SK-N-SH treated with all-trans-retinoic acid at 6 μM for 48 hours (cell line): ENCODE results near the gene GNG2.

Source experiments
- ATAC-seq: fragments of 200-7000 bp; cut with Tn5 transposase; 3 replicates; pipeline ENCODE4 v1.9.1; 2020; ENCODE audit warnings: mild to moderate bottlenecking, moderate library complexity
- ARNTL ChIP-seq: fragments of 450-650 bp; formaldehyde crosslinking; IDR thresholded peaks from 2 replicates; pipeline ENCODE4 v1.5.0; 2020; ENCODE audit warnings: low read depth, mild to moderate bottlenecking, moderate library complexity, borderline replicate concordance
- CSDC2 ChIP-seq: fragments of 250-450 bp; sonication (Bioruptor Pico); IDR thresholded peaks from 2 replicates; pipeline ENCODE4 v1.5.0; 2020; ENCODE audit warnings: mild to moderate bottlenecking, moderate library complexity
- ESRRG ChIP-seq: fragments of 250-450 bp; sonication (Bioruptor Pico); IDR thresholded peaks from 2 replicates; pipeline ENCODE4 v1.6.1; 2021; ENCODE audit warnings: mild to moderate bottlenecking
- ISL1 ChIP-seq: fragments of 250-450 bp; sonication (Bioruptor Pico); IDR thresholded peaks from 2 replicates; pipeline ENCODE4 v2.1.2; 2022; ENCODE audit warnings: mild to moderate bottlenecking, moderate library complexity
- PPARA ChIP-seq: fragments of 250-450 bp; sonication (Bioruptor Pico); IDR thresholded peaks from 2 replicates; pipeline ENCODE4 v1.5.0; 2020; ENCODE audit warnings: mild to moderate bottlenecking, borderline replicate concordance
- SNAI2 ChIP-seq: fragments of 250-450 bp; sonication (Bioruptor Pico); IDR thresholded peaks from 2 replicates; pipeline ENCODE4 v1.5.0; 2020; ENCODE audit warnings: mild to moderate bottlenecking, moderate library complexity
- TCF4 ChIP-seq: fragments of 250-450 bp; sonication (Bioruptor Pico); IDR thresholded peaks from 2 replicates; pipeline ENCODE4 v1.8.0; 2021; ENCODE audit warnings: mild to moderate bottlenecking, moderate library complexity, borderline replicate concordance
- TOX ChIP-seq: fragments of 250-450 bp; sonication (Bioruptor Pico); IDR thresholded peaks from 2 replicates; pipeline ENCODE4 v1.8.0; 2021; ENCODE audit warnings: mild to moderate bottlenecking, moderate library complexity, borderline replicate concordance
- ZC3H10 ChIP-seq: fragments of 250-450 bp; sonication (Bioruptor Pico); IDR thresholded peaks from 2 replicates; pipeline ENCODE4 v1.5.1; 2021; ENCODE audit warnings: mild to moderate bottlenecking, moderate library complexity
- ZFP30 ChIP-seq: fragments of 450-650 bp; formaldehyde crosslinking; IDR thresholded peaks from 2 replicates; pipeline ENCODE4 v1.5.0; 2022; ENCODE audit warnings: mild to moderate bottlenecking, moderate library complexity
- ZNF565 ChIP-seq: fragments of 450-650 bp; formaldehyde crosslinking; conservative IDR thresholded peaks from 2 replicates; pipeline ENCODE4 v1.5.0; 2020; ENCODE audit warnings: low read depth, mild to moderate bottlenecking, moderate library complexity
- ZNF70 ChIP-seq: fragments of 450-650 bp; formaldehyde crosslinking; IDR thresholded peaks from 2 replicates; pipeline ENCODE4 v1.5.0; 2020; ENCODE audit warnings: mild to moderate bottlenecking, moderate library complexity
- ZNF8 ChIP-seq: fragments of 450-650 bp; formaldehyde crosslinking; IDR thresholded peaks from 2 replicates; pipeline ENCODE4 v1.5.0; 2020; ENCODE audit warnings: mild to moderate bottlenecking, moderate library complexity
- TF ChIP-seq, protein P1 (sequence below): fragments of 250-450 bp; sonication (Bioruptor Pico); IDR thresholded peaks from 2 replicates; pipeline ENCODE4 v1.5.1; 2021; ENCODE audit warnings: mild to moderate bottlenecking, moderate library complexity
- TF ChIP-seq, protein P2 (sequence below): fragments of 250-450 bp; sonication (Bioruptor Pico); IDR thresholded peaks from 2 replicates; pipeline ENCODE4 v1.8.0; 2021; ENCODE audit warnings: low read depth, mild to moderate bottlenecking, moderate library complexity, borderline replicate concordance
- TF ChIP-seq, protein P3 (sequence below): fragments of 250-450 bp; sonication (Bioruptor Pico); IDR thresholded peaks from 2 replicates; pipeline ENCODE4 v1.8.0; 2020; ENCODE audit warnings: mild to moderate bottlenecking, moderate library complexity, borderline replicate concordance
- TF ChIP-seq, protein P4 (sequence below): fragments of 250-450 bp; sonication (Bioruptor Pico); IDR thresholded peaks from 2 replicates; pipeline ENCODE4 v1.5.0; 2020; ENCODE audit warnings: mild to moderate bottlenecking, moderate library complexity
- TF ChIP-seq, protein P5 (sequence below): fragments of 250-450 bp; sonication (Bioruptor Pico); IDR thresholded peaks from 2 replicates; pipeline ENCODE4 v1.5.1; 2020; ENCODE audit warnings: low read depth, mild to moderate bottlenecking, moderate library complexity

The GNG2 gene

DNA sequence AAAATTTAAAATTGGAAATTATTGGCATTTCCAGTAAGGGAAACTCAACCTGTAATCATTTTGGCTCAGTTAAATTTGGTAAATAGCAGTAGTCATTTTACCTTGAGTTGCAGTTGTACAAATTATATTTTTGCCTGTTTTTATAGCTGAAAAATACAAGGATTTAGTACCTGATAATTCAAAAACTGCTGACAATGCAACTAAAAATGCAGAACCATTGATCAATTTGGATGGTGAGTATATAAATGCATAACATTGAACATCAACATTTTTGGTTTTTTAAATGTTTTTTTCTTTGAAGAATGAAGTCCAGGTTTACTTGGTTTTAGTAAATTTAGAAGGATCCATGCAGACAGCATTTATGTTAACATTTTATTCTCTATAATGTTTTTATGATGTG, 137.9 kb downstream of the GNG2 start:
- TF ChIP-seq ZNF70 (CRISPR knock-in tag), result no peak
- TF ChIP-seq ZNF8 (CRISPR knock-in tag), result no peak
- no peak for TF ChIP-seq ZNF565 (CRISPR knock-in tag)
- no peak for TF ChIP-seq ARNTL (CRISPR knock-in tag)
- TF ChIP-seq ZC3H10 (CRISPR knock-in tag), result no peak
- TF ChIP-seq TOX, result no peak

DNA sequence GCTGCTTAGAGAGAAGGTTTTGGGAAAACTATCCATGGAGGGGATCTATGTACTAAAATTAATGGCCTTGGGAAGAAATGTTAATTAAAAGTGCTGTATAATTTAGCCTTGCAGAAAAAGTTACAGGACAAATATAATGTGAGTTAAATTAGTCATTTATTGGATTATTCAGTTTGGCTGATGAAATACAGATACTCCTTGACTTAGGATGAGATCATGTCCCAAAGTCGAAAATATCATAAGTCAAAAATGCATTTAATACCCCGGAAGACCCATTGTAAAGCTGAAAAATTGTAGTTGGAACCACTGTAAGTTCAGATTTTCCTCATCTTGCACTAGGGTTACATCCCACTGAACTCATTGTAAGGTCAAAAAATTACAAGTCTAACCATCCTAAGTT, 138.7 kb downstream of the GNG2 start:
- ATAC-seq, result peak; percentile 47; the same call in 2 of the 3 replicates
- TF ChIP-seq, protein P1, sequence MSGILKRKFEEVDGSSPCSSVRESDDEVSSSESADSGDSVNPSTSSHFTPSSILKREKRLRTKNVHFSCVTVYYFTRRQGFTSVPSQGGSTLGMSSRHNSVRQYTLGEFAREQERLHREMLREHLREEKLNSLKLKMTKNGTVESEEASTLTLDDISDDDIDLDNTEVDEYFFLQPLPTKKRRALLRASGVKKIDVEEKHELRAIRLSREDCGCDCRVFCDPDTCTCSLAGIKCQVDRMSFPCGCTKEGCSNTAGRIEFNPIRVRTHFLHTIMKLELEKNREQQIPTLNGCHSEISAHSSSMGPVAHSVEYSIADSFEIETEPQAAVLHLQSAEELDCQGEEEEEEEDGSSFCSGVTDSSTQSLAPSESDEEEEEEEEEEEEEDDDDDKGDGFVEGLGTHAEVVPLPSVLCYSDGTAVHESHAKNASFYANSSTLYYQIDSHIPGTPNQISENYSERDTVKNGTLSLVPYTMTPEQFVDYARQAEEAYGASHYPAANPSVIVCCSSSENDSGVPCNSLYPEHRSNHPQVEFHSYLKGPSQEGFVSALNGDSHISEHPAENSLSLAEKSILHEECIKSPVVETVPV (CRISPR knock-in tag), result no peak
- TF ChIP-seq ZNF70 (CRISPR knock-in tag) (no peak), ZC3H10 (CRISPR knock-in tag) (0 out of 2 replicates have a peak, but pooled peaks have one; percentile 58), CSDC2 (CRISPR knock-in tag) (no peak), TCF4 (CRISPR knock-in tag) (no peak), PPARA (no peak), ZNF8 (CRISPR knock-in tag) (no peak), ESRRG (CRISPR knock-in tag) (no peak), ZFP30 (no peak), SNAI2 (CRISPR knock-in tag) (no peak), ISL1 (CRISPR knock-in tag) (peak; percentile 78)
- TF ChIP-seq, protein P2, sequence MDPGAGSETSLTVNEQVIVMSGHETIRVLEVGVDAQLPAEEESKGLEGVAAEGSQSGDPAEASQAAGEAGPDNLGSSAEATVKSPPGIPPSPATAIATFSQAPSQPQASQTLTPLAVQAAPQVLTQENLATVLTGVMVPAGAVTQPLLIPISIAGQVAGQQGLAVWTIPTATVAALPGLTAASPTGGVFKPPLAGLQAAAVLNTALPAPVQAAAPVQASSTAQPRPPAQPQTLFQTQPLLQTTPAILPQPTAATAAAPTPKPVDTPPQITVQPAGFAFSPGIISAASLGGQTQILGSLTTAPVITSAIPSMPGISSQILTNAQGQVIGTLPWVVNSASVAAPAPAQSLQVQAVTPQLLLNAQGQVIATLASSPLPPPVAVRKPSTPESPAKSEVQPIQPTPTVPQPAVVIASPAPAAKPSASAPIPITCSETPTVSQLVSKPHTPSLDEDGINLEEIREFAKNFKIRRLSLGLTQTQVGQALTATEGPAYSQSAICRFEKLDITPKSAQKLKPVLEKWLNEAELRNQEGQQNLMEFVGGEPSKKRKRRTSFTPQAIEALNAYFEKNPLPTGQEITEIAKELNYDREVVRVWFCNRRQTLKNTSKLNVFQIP, result no peak
- TF ChIP-seq, protein P3, sequence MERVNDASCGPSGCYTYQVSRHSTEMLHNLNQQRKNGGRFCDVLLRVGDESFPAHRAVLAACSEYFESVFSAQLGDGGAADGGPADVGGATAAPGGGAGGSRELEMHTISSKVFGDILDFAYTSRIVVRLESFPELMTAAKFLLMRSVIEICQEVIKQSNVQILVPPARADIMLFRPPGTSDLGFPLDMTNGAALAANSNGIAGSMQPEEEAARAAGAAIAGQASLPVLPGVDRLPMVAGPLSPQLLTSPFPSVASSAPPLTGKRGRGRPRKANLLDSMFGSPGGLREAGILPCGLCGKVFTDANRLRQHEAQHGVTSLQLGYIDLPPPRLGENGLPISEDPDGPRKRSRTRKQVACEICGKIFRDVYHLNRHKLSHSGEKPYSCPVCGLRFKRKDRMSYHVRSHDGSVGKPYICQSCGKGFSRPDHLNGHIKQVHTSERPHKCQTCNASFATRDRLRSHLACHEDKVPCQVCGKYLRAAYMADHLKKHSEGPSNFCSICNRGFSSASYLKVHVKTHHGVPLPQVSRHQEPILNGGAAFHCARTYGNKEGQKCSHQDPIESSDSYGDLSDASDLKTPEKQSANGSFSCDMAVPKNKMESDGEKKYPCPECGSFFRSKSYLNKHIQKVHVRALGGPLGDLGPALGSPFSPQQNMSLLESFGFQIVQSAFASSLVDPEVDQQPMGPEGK (CRISPR knock-in tag), result no peak
- TF ChIP-seq, protein P4, sequence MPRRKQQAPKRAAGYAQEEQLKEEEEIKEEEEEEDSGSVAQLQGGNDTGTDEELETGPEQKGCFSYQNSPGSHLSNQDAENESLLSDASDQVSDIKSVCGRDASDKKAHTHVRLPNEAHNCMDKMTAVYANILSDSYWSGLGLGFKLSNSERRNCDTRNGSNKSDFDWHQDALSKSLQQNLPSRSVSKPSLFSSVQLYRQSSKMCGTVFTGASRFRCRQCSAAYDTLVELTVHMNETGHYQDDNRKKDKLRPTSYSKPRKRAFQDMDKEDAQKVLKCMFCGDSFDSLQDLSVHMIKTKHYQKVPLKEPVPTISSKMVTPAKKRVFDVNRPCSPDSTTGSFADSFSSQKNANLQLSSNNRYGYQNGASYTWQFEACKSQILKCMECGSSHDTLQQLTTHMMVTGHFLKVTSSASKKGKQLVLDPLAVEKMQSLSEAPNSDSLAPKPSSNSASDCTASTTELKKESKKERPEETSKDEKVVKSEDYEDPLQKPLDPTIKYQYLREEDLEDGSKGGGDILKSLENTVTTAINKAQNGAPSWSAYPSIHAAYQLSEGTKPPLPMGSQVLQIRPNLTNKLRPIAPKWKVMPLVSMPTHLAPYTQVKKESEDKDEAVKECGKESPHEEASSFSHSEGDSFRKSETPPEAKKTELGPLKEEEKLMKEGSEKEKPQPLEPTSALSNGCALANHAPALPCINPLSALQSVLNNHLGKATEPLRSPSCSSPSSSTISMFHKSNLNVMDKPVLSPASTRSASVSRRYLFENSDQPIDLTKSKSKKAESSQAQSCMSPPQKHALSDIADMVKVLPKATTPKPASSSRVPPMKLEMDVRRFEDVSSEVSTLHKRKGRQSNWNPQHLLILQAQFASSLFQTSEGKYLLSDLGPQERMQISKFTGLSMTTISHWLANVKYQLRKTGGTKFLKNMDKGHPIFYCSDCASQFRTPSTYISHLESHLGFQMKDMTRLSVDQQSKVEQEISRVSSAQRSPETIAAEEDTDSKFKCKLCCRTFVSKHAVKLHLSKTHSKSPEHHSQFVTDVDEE (CRISPR knock-in tag), result no peak
- TF ChIP-seq, protein P5, sequence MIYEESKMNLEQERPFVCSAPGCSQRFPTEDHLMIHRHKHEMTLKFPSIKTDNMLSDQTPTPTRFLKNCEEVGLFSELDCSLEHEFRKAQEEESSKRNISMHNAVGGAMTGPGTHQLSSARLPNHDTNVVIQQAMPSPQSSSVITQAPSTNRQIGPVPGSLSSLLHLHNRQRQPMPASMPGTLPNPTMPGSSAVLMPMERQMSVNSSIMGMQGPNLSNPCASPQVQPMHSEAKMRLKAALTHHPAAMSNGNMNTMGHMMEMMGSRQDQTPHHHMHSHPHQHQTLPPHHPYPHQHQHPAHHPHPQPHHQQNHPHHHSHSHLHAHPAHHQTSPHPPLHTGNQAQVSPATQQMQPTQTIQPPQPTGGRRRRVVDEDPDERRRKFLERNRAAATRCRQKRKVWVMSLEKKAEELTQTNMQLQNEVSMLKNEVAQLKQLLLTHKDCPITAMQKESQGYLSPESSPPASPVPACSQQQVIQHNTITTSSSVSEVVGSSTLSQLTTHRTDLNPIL (CRISPR knock-in tag), result peak; percentile 92

More for the DNA sequence above, 137.9 kb downstream of the GNG2 start:
- ATAC-seq, result no peak

DNA sequence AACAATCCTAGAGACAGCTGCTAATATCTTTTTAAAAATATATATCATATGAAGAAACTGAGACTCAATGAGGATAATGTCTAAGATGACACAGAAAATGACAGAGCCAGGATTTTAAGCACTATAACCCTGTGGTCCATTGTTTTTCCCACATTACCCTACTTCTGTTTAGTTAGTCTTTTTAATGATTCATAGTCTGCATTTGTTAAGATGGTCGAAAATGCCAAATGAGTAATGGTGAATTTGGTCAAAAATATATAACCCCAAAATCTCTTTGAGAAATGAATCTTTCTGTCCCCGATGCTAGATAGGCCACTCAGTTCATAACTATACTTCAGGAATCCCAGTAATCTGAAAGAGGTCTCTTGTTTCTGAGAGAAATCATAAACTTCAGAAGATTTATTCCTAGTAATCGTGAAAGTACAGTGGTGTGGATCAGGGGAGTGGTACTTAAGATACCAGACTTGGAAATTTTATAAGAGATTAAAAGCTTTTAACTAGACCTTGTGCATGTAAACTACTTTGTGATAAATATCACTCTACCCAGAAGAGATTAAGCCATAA, 139.7 kb downstream of the GNG2 start:
- ATAC-seq, result peak; percentile 58
- peak; percentile 35; the same call in 1 of the 2 replicates for TF ChIP-seq ISL1 (CRISPR knock-in tag)
- no peak for TF ChIP-seq TOX

DNA sequence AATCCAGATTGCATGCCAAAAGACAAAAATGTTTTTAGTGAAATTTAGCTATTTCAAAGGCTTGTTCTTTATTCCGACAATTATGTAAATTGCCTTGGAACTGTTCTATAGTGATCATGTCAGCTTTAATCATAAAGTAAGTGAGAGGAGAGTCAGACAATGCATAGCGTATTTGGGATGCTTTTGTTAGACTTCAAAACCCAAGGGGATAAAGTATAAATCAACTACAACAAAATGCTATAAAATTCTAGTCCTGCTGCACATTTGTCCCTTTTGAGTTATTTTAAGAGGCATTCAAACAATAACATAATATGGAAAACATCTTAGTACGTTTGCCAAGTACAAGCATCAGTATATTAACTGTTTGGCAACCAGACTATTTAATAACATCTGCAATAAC, 140.3 kb downstream of the GNG2 start:
- peak; percentile 47; the same call in 1 of the 3 replicates for ATAC-seq
- TF ChIP-seq ARNTL (CRISPR knock-in tag), result no peak
- TF ChIP-seq ZC3H10 (CRISPR knock-in tag), result no peak
- no peak for TF ChIP-seq ZNF565 (CRISPR knock-in tag)
- no peak for TF ChIP-seq ESRRG (CRISPR knock-in tag)
- TF ChIP-seq ZNF8 (CRISPR knock-in tag), result no peak
